K562 (cell line): ENCODE measurements around the gene PPP1R15B. TPM values are rescaled to one million over a fixed set of nuclear protein-coding genes. Genes with fewer than 3 reads are reported as not detected.

Experiments
- E2F3 ChIP-seq: fragments of 250-450 bp; sonication (Bioruptor Pico); IDR thresholded peaks from 2 replicates; pipeline ENCODE4 v1.4.0; 2020; ENCODE audit warnings: mild to moderate bottlenecking
- FOXJ3 ChIP-seq: sonication (generic); formaldehyde crosslinking; IDR thresholded peaks from 2 replicates; pipeline ENCODE4 v1.4.0; 2020; ENCODE audit warnings: mild to moderate bottlenecking, missing genetic modification reagents
- ILK ChIP-seq: fragments of 450-650 bp; IDR thresholded peaks from 2 replicates; pipeline ENCODE4 v1.6.1; 2016; ENCODE audit warnings: missing genetic modification characterization, low read depth, mild to moderate bottlenecking, missing compliant biosample characterization, moderate library complexity, borderline replicate concordance
- KDM5B ChIP-seq: fragments of 200-600 bp; sonication (generic); IDR thresholded peaks from 2 replicates; pipeline ENCODE4 v1.6.1; 2012; ENCODE audit warnings: low read depth, mild to moderate bottlenecking, moderate library complexity, low read length, control low read depth, inconsistent platforms; ENCODE audit not compliant: insufficient replicate concordance
- PHF21A ChIP-seq: fragments of 450-650 bp; IDR thresholded peaks from 2 replicates; pipeline ENCODE4 v1.6.1; 2017; ENCODE audit warnings: low read depth, borderline replicate concordance
- POU5F1 ChIP-seq: fragments of 150-350 bp; IDR thresholded peaks from 2 replicates; pipeline ENCODE4 v1.6.1; 2014; ENCODE audit warnings: borderline replicate concordance, low read length, low read depth, mild to moderate bottlenecking; ENCODE audit not compliant: partially characterized antibody
- RBM34 ChIP-seq: fragments of 200-400 bp; formaldehyde crosslinking; IDR thresholded peaks from 2 replicates; pipeline ENCODE4 v1.6.1; 2018; ENCODE audit warnings: low read length, borderline replicate concordance; ENCODE audit not compliant: insufficient read depth
- SRF ChIP-seq, 2 experiments: fragments of 250-450, 450-650 bp in 1 of 2; sonication (Bioruptor Pico) in 1 of 2; sonication (generic) in 1 of 2; formaldehyde crosslinking; IDR thresholded peaks; 2 replicates each; pipeline versions ENCODE4 v1.5.0 to v1.5.1; 2020 to 2022; ENCODE audit warnings: mild to moderate bottlenecking in 1 of 2, missing genetic modification reagents in 1 of 2
- polyA plus RNA-seq, 8 experiments: library from polyadenylated mRNA; depleted of rRNA in 4 of 8; stranded (reverse) in 5 of 8; unstranded in 3 of 8; fragments of >200 nt; fragmentation: Nextera tagmentation in 2 of 8; fragmentation: Illumina TruSeq in 1 of 8; extraction: Ambion mirVana in 2 of 8; extraction: Trizol in 1 of 8; gene quantifications; 2 replicates each; pipeline versions ENCODE4 v1.2.1 to v1.2.3, GENCODE V29; 2011 to 2014; ENCODE audit warnings: inconsistent platforms in 1 of 8, missing spikeins in 1 of 8
- total RNA-seq, 7 experiments: library from RNA; depleted of rRNA in 6 of 7; stranded (reverse); fragments of >200 nt in 6 of 7; fragmentation: Illumina TruSeq in 2 of 7; extraction: Trizol in 2 of 7; gene quantifications; 2 replicates each; pipeline versions ENCODE4 v1.2.1 to v1.2.3, GENCODE V29; 2011 to 2021; ENCODE audit warnings: low replicate concordance in 1 of 7
- TF ChIP-seq, protein P1 (sequence below): fragments of 250-450 bp; sonication (Bioruptor Pico); IDR thresholded peaks from 2 replicates; pipeline ENCODE4 v1.8.0; 2021; ENCODE audit warnings: moderate library complexity, mild to moderate bottlenecking, inconsistent platforms
- TF ChIP-seq, protein P2 (sequence below): fragments of 450-650 bp; IDR thresholded peaks from 2 replicates; pipeline ENCODE4 v1.6.1; 2016
- TF ChIP-seq, protein P3 (sequence below): fragments of 450-650 bp; IDR thresholded peaks from 2 replicates; pipeline ENCODE4 v1.6.1; 2016; ENCODE audit warnings: low read depth
- TF ChIP-seq, protein P4 (sequence below), 2 experiments: IDR thresholded peaks in 1 of 2; conservative IDR thresholded peaks in 1 of 2; 2 replicates each; pipeline ENCODE4 v1.6.1; 2016; ENCODE audit warnings: low read depth in 2 of 2, mild to moderate bottlenecking in 1 of 2, missing compliant biosample characterization in 1 of 2, missing genetic modification characterization in 1 of 2, moderate library complexity in 1 of 2

Gene PPP1R15B
- total and polyA plus RNA-seq, 9 of the 15 experiments (the other 6 are each of a cell fraction or from before 2014, with no cell fraction given), result 17.0 to 48.1 (median 30.8) TPM

DNA sequence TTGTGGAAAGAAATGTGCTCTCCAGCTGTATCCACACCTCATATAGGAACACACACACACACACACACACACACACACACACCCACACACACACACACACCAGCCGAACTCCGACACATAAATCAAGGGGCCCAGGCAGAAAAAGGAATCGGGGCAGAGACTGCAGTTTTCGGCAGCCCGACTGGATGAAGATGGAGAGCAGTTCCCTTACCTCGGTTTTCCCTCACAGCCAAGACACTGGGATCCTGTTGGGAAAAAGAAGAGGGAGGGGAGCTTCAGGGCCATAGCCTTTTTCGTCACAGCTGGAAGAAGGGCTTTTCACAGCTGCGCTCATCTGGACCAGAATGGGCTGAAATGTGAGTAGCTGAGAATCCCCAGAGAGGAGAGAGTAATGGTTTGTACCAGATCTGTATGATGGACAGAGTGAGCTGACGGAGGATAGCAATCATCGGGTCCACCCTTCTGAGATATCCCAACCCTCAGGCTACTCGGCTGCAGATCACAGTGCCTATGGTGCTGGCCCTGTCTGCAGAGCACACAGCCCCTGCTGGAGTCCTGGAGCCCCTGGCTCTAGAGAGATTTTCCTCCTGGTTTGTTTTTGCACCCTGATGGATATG, 45.3 kb upstream of the PPP1R15B start (continued):
- TF ChIP-seq, protein P1, sequence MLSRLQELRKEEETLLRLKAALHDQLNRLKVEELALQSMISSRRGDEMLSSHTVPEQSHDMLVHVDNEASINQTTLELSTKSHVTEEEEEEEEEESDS (CRISPR knock-in tag), result no peak
- TF ChIP-seq POU5F1 (no peak), KDM5B (no peak), ILK (tag) (no peak), PHF21A (peak; percentile 71; the same call in 1 of the 2 replicates), FOXJ3 (CRISPR knock-in tag) (no peak), SRF (CRISPR knock-in tag; IDR thresholded peaks at IDR 0.05) (no peak), E2F3 (0 out of 2 replicates have a peak, but pooled peaks have one; percentile 24), RBM34 (no peak)
- TF ChIP-seq, protein P2, sequence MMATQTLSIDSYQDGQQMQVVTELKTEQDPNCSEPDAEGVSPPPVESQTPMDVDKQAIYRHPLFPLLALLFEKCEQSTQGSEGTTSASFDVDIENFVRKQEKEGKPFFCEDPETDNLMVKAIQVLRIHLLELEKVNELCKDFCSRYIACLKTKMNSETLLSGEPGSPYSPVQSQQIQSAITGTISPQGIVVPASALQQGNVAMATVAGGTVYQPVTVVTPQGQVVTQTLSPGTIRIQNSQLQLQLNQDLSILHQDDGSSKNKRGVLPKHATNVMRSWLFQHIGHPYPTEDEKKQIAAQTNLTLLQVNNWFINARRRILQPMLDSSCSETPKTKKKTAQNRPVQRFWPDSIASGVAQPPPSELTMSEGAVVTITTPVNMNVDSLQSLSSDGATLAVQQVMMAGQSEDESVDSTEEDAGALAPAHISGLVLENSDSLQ, result peak; percentile 24; the same call in 1 of the 2 replicates
- TF ChIP-seq, protein P3, sequence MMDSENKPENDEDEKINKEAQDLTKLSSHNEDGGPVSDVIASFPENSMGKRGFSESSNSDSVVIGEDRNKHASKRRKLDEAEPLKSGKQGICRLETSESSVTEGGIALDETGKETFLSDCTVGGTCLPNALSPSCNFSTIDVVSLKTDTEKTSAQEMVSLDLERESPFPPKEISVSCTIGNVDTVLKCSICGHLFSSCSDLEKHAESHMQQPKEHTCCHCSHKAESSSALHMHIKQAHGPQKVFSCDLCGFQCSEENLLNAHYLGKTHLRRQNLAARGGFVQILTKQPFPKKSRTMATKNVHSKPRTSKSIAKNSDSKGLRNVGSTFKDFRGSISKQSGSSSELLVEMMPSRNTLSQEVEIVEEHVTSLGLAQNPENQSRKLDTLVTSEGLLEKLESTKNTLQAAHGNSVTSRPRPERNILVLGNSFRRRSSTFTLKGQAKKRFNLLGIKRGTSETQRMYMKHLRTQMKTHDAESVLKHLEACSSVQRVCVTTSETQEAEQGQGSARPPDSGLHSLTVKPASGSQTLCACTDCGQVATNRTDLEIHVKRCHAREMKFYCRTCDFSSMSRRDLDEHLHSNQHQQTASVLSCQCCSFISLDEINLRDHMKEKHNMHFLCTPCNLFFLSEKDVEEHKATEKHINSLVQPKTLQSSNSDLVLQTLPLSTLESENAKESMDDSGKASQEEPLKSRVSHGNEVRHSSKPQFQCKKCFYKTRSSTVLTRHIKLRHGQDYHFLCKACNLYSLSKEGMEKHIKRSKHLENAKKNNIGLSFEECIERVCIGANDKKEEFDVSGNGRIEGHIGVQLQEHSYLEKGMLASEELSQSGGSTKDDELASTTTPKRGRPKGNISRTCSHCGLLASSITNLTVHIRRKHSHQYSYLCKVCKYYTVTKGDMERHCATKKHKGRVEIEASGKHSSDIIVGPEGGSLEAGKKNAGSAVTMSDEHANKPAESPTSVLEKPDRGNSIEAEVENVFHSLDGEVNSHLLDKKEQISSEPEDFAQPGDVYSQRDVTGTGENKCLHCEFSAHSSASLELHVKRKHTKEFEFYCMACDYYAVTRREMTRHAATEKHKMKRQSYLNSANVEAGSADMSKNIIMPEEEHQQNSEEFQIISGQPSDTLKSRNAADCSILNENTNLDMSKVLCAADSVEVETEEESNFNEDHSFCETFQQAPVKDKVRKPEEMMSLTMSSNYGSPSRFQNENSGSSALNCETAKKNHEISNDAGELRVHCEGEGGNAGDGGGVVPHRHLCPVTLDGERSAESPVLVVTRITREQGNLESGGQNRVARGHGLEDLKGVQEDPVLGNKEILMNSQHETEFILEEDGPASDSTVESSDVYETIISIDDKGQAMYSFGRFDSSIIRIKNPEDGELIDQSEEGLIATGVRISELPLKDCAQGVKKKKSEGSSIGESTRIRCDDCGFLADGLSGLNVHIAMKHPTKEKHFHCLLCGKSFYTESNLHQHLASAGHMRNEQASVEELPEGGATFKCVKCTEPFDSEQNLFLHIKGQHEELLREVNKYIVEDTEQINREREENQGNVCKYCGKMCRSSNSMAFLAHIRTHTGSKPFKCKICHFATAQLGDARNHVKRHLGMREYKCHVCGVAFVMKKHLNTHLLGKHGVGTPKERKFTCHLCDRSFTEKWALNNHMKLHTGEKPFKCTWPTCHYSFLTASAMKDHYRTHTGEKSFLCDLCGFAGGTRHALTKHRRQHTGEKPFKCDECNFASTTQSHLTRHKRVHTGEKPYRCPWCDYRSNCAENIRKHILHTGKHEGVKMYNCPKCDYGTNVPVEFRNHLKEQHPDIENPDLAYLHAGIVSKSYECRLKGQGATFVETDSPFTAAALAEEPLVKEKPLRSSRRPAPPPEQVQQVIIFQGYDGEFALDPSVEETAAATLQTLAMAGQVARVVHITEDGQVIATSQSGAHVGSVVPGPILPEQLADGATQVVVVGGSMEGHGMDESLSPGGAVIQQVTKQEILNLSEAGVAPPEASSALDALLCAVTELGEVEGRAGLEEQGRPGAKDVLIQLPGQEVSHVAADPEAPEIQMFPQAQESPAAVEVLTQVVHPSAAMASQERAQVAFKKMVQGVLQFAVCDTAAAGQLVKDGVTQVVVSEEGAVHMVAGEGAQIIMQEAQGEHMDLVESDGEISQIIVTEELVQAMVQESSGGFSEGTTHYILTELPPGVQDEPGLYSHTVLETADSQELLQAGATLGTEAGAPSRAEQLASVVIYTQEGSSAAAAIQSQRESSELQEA, result no peak
- TF ChIP-seq, protein P4, sequence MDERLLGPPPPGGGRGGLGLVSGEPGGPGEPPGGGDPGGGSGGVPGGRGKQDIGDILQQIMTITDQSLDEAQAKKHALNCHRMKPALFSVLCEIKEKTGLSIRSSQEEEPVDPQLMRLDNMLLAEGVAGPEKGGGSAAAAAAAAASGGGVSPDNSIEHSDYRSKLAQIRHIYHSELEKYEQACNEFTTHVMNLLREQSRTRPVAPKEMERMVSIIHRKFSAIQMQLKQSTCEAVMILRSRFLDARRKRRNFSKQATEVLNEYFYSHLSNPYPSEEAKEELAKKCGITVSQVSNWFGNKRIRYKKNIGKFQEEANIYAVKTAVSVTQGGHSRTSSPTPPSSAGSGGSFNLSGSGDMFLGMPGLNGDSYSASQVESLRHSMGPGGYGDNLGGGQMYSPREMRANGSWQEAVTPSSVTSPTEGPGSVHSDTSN (CRISPR knock-in tag; IDR thresholded peaks at IDR 0.05; ENCODE audit: low read depth), result no peak
- TF ChIP-seq, protein P4 (tag; conservative IDR thresholded peaks at IDR 0.05; ENCODE audit: low read depth), result peak; percentile 87
